OCI-LY7 (cell line): ENCODE measurements around the gene STUM. TPM values are rescaled to one million over a fixed set of nuclear protein-coding genes. Genes with fewer than 3 reads are reported as not detected.
A peak's percentile ranks its signal among the peaks of the same experiment; 100 is the strongest.
"Not testable (repeated sequence)": the region's sequence is repeated elsewhere in the genome, so short reads cannot be mapped to it uniquely, and the experiment has no call there.

Experiments
- Bru-seq: library from RNA; stranded (reverse); fragments of 400-500 nt; gene quantifications from one replicate; lab custom pipeline; 2021; lab: Mats Ljungman, UMichigan
- BruChase-seq, 2 experiments: library from RNA; stranded (reverse); fragments of 400-500 nt; gene quantifications; one replicate each; lab custom pipeline; 2021; lab: Mats Ljungman, UMichigan
- BruUV-seq: library from RNA; stranded (reverse); fragments of 400-500 nt; replicated peaks from 2 replicates; lab custom pipeline; 2021; lab: Mats Ljungman, UMichigan
- CTCF ChIA-PET: fragments of 300-600 bp; sonication (Branson Sonifier 250); formaldehyde crosslinking; loops from one replicate; lab custom pipeline; 2022; ENCODE audit warnings: antibody characterized with exemption; ENCODE audit not compliant: unreplicated experiment; lab: Charles Lee
- POLR2A ChIA-PET: fragments of 300-600 bp; sonication (Branson Sonifier 250); formaldehyde crosslinking; loops from one replicate; lab custom pipeline; 2022; ENCODE audit warnings: antibody characterized with exemption; lab: Charles Lee
- DNase-seq: peaks from one replicate; pipeline ENCODE4 v3.0.0-alpha.2; 2015; ENCODE audit warnings: low spot score
- H2AFZ ChIP-seq: fragments of 200-600 bp; sonication (generic), shearing (Covaris generic); 2 replicates; pipeline ENCODE4 v1.6.1; 2014; ENCODE audit warnings: mild to moderate bottlenecking, antibody characterized with exemption, low read length, moderate library complexity
- H3K27ac ChIP-seq: fragments of 200-600 bp; sonication (generic); 2 replicates; pipeline ENCODE4 v1.5.1; 2014; ENCODE audit warnings: mixed run types, low read depth, mild to moderate bottlenecking, moderate library complexity, low read length, inconsistent platforms; ENCODE audit not compliant: poor library complexity, severe bottlenecking
- H3K36me3 ChIP-seq: fragments of 200-600 bp; sonication (generic); 2 replicates; pipeline ENCODE4 v1.6.1; 2014; ENCODE audit warnings: mild to moderate bottlenecking, antibody characterized with exemption, low read length, moderate library complexity, mixed read lengths; ENCODE audit not compliant: insufficient read depth
- H3K4me1 ChIP-seq: fragments of 200-600 bp; sonication (generic); 2 replicates; pipeline ENCODE4 v1.5.1; 2014; ENCODE audit warnings: mild to moderate bottlenecking, low read length; ENCODE audit not compliant: insufficient read depth, poor library complexity, severe bottlenecking
- H3K4me2 ChIP-seq: fragments of 200-600 bp; sonication (generic); 2 replicates; pipeline ENCODE4 v1.6.1; 2014; ENCODE audit warnings: mild to moderate bottlenecking, low read length
- H3K4me3 ChIP-seq: fragments of 200-600 bp; sonication (generic); 2 replicates; pipeline ENCODE4 v1.5.1; 2014; ENCODE audit warnings: mild to moderate bottlenecking, low read depth, low read length; ENCODE audit not compliant: poor library complexity, severe bottlenecking
- H3K79me2 ChIP-seq: fragments of 200-600 bp; sonication (generic); 2 replicates; pipeline ENCODE4 v1.6.1; 2016; ENCODE audit warnings: low read depth, mild to moderate bottlenecking, low read length, moderate library complexity, mixed read lengths; ENCODE audit not compliant: insufficient read depth
- H3K9me2 ChIP-seq: fragments of 200-600 bp; sonication (generic); 2 replicates; pipeline ENCODE4 v1.6.1; 2016; ENCODE audit warnings: mild to moderate bottlenecking, low read length, mixed read lengths; ENCODE audit not compliant: insufficient read depth
- H3K9me3 ChIP-seq: fragments of 200-600 bp; sonication (generic); 2 replicates; pipeline ENCODE4 v1.6.1; 2014; ENCODE audit warnings: mild to moderate bottlenecking, mixed run types, low read length, mixed read lengths
- H4K20me1 ChIP-seq: fragments of 200-600 bp; sonication (generic); 2 replicates; pipeline ENCODE4 v1.6.1; 2014; ENCODE audit warnings: mild to moderate bottlenecking, antibody characterized with exemption, low read length, moderate library complexity, mixed read lengths; ENCODE audit not compliant: insufficient read depth
- CTCF ChIP-seq: fragments of 200-600 bp; sonication (generic); conservative IDR thresholded peaks from 2 replicates; pipeline ENCODE4 v1.5.1; 2014; ENCODE audit warnings: mild to moderate bottlenecking, antibody characterized with exemption, low read length, moderate library complexity, mixed read lengths
- EZH2phosphoT487 ChIP-seq: fragments of 200-600 bp; sonication (generic); IDR thresholded peaks from 2 replicates; pipeline ENCODE4 v1.6.1; 2018; ENCODE audit warnings: low read depth, borderline replicate concordance, mild to moderate bottlenecking, mixed run types, antibody characterized with exemption, low read length, moderate library complexity, mixed read lengths
- intact Hi-C: fragments of 100-400 bp; cut with micrococcal nuclease; formaldehyde crosslinking; loops from one replicate; pipeline ENCODE4 v1.10.0; 2022; ENCODE audit not compliant: unreplicated experiment
- long read RNA-seq: library from polyadenylated mRNA; stranded (forward); transcript quantifications from one replicate; pipeline ENCODE4 v2.0.0, GENCODE V29; 2022
- total RNA-seq, 2 experiments: library from RNA; depleted of rRNA in 1 of 2; stranded (reverse); fragments of >200 nt in 1 of 2; shearing (Covaris generic) in 1 of 2; gene quantifications; 2 replicates each; pipeline ENCODE4 v1.2.3, GENCODE V29; 2014 to 2022

The STUM gene
- total RNA-seq (2014; rRNA removed; shearing (Covaris generic)), result not detected in 2 replicates
- total RNA-seq (2022), result not detected in 2 replicates
- Bru-seq, nascent RNA, result percentile 5 among the genes with signal in this experiment
- percentile 8 among the genes with signal in this experiment for BruChase-seq, experiment 1, labeled RNA remaining after a 6-hour chase
- BruChase-seq, experiment 2, labeled RNA remaining after a 2-hour chase, result percentile 8 among the genes with signal in this experiment
- long read RNA-seq, result 0 reads

- intact Hi-C loops, result loop anchor here (5.0 kb wide), 1 partner anchor 59 kb away; no protein-coding TSS in a partner anchor
- peak; percentile 17 for DNase-seq
- no peaks in the 10 kb centered on the region for H3K9me3 ChIP-seq
- peak within 1 kb of the TSS; percentile 61 for H3K4me2 ChIP-seq
- peak within 1 kb of the TSS; percentile 38 for H3K4me3 ChIP-seq
- BruUV-seq, result no TSS peak
- no peaks in the 10 kb centered on the region for H4K20me1 ChIP-seq
- H3K9me2 ChIP-seq, result no peaks in the 10 kb centered on the region
- POLR2A ChIA-PET, result interaction anchor here (0.6 to 0.7 kb wide), 7 partner anchors 23 to 439 kb away, joined by 3 to 6 read pairs (median 3); no protein-coding TSS in a partner anchor
- H3K27ac ChIP-seq, result no peak within 1 kb of the TSS
- H3K4me1 ChIP-seq, result peaks cover 20% of the 10 kb centered on the region
- no peak for TF ChIP-seq CTCF
- TF ChIP-seq EZH2phosphoT487, result no peak
- CTCF ChIA-PET, result interaction anchor here (0.6 to 1.9 kb wide), 4 partner anchors 15 to 1930 kb away, joined by 3 to 8 read pairs (median 4); no protein-coding TSS in a partner anchor
- no peaks in the 10 kb centered on the region for H3K36me3 ChIP-seq
- H3K79me2 ChIP-seq, result no peaks in the 10 kb centered on the region
- H2AFZ ChIP-seq, result no peak within 1 kb of the TSS
Observed at GRCh38 chr1:226548256-226549093, at the start of gene STUM. Gene STUM, plus strand, starts transcription at chr1:226548764. Its CDS starts 141 bp downstream, at chr1:226548905.

- H3K79me2 ChIP-seq, H2AFZ ChIP-seq, BruUV-seq, intact Hi-C loops, H3K9me2 ChIP-seq, H3K27ac ChIP-seq, H4K20me1 ChIP-seq, DNase-seq, H3K36me3 ChIP-seq, H3K4me2 ChIP-seq, CTCF ChIA-PET, H3K9me3 ChIP-seq, POLR2A ChIA-PET, H3K4me3 ChIP-seq: not testable (repeated sequence)
- peaks cover 10% of the 10 kb centered on the region for H3K4me1 ChIP-seq
Observed at GRCh38 chr1:226499699-226500098, 48.9 kb upstream of the STUM start.

- intact Hi-C loops, result no loop called here
- Histone ChIP-seq H3K27ac (no peak overlapping the region), H3K4me3 (no peak overlapping the region), H3K4me2 (no peak overlapping the region), H2AFZ (no peak overlapping the region), H3K9me3 (no peaks in the 10 kb centered on the region), H3K4me1 (no peaks in the 10 kb centered on the region), H3K36me3 (no peaks in the 10 kb centered on the region), H3K79me2 (no peaks in the 10 kb centered on the region), H3K9me2 (no peaks in the 10 kb centered on the region), H4K20me1 (no peaks in the 10 kb centered on the region)
- POLR2A ChIA-PET, result interaction anchor here (0.6 to 1.2 kb wide), 2 partner anchors 45 to 161 kb away, joined by 3 read pairs; no protein-coding TSS in a partner anchor
- no peak for TF ChIP-seq EZH2phosphoT487
- TF ChIP-seq CTCF, result no peak
- CTCF ChIA-PET, result no interaction called here
- BruUV-seq, result no TSS peak
- DNase-seq, result no peak
Observed at GRCh38 chr1:226506021-226506420, 42.5 kb upstream of the STUM start.
